Activated CD4-positive, alpha-beta T cell treated with anti-CD3 and anti-CD28 coated beads, Interleukin-2, amount 50 U/mL, for 16 hours (primary cell): Measurements from ENCODE around the gene FFAR3.

ENCODE experiments used
- DNase-seq: peaks from one replicate; pipeline ENCODE4 v3.0.0-alpha.2; 2020

Gene FFAR3

GRCh38 chr19:35331551-35332214 lies 26.6 kb upstream of the FFAR3 start:
- DNase-seq: no peak

- DNase-seq: peak; percentile 16
These were observed 25.4 kb upstream of the FFAR3 start for GRCh38 chr19:35332817-35333216.

- no peak for DNase-seq
These were observed 24.0 kb upstream of the FFAR3 start for GRCh38 chr19:35334144-35334753.

GRCh38 chr19:35336166-35336955 lies 21.9 kb upstream of the FFAR3 start:
- no peak for DNase-seq

- DNase-seq: no peak
These were observed 20.9 kb upstream of the FFAR3 start for GRCh38 chr19:35337097-35337983.

GRCh38 chr19:35337984-35338296 lies 20.3 kb upstream of the FFAR3 start:
- DNase-seq: no peak

- no peak for DNase-seq
These were observed 17.8 kb upstream of the FFAR3 start for GRCh38 chr19:35340431-35340830.

- DNase-seq: no peak
These were observed 17.3 kb upstream of the FFAR3 start for GRCh38 chr19:35341006-35341405.

GRCh38 chr19:35341565-35342225 lies 16.6 kb upstream of the FFAR3 start:
- DNase-seq: no peak

GRCh38 chr19:35342430-35342829 lies 15.8 kb upstream of the FFAR3 start:
- DNase-seq: no peak

GRCh38 chr19:35344511-35345031 lies 13.7 kb upstream of the FFAR3 start:
- no peak for DNase-seq

- DNase-seq: no peak
These were observed 12.6 kb upstream of the FFAR3 start for GRCh38 chr19:35345671-35346111.

GRCh38 chr19:35346193-35347052 lies 11.8 kb upstream of the FFAR3 start:
- peak; percentile 66 for DNase-seq

- peak; percentile 70 for DNase-seq
These were observed 10.9 kb upstream of the FFAR3 start, which contains the start of gene FFAR1 for GRCh38 chr19:35347171-35347929. Gene FFAR1 (plus strand): TSS chr19:35347902. CDS start chr19:35351552, 3,650 bp downstream.

GRCh38 chr19:35347930-35348298 lies 10.3 kb upstream of the FFAR3 start:
- no peak for DNase-seq

- DNase-seq: no peak
These were observed 9.2 kb upstream of the FFAR3 start for GRCh38 chr19:35348911-35349611.

GRCh38 chr19:35349614-35350521 lies 8.4 kb upstream of the FFAR3 start:
- no peak for DNase-seq

GRCh38 chr19:35350591-35350990 lies 7.7 kb upstream of the FFAR3 start:
- DNase-seq: no peak
